Measurements from ENCODE around the gene CD300LG. TPM values are rescaled to one million over a fixed set of nuclear protein-coding genes. Genes with fewer than 3 reads are reported as not detected.

Gene CD300LG
- total RNA-seq, 1 experiment from 2014 or later, result not detected

DNA sequence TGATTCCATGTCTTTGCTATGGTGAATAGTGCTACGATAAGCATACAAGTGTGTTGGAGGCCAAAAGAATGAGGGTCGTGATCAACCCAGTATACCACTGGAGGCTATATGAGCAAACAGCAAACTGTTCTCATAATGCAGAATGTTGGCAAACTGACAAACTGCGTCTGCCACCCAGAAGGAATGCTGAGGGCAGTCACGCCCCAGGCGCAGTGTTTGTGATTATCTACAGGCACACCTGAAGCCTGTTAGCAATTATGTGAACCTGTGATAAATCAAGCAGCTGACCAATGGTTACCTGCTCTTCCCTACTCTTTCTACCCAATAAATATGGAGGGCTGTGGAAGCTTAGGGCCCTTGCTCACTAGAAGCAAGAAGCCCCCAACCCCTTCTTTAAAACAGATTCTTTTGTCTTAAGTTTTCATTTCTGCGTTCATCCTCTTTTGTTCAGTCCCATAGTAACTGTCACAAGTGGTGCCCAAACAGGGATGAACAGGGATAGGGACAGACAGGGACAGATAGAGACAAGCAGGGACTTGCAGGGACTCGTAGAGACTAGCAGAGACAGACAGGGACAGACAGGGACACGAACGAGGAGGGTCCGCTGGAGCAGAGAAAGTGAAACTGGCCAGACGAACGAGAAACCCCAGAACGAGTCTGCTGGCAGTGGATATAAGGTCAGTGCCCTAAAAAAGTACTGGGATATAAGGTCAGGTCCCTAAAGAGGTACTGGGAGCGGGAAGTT, 25.1 kb downstream of the CD300LG start:
- DNase-seq, result peak; percentile 61 to 70
- TF ChIP-seq, protein P1, sequence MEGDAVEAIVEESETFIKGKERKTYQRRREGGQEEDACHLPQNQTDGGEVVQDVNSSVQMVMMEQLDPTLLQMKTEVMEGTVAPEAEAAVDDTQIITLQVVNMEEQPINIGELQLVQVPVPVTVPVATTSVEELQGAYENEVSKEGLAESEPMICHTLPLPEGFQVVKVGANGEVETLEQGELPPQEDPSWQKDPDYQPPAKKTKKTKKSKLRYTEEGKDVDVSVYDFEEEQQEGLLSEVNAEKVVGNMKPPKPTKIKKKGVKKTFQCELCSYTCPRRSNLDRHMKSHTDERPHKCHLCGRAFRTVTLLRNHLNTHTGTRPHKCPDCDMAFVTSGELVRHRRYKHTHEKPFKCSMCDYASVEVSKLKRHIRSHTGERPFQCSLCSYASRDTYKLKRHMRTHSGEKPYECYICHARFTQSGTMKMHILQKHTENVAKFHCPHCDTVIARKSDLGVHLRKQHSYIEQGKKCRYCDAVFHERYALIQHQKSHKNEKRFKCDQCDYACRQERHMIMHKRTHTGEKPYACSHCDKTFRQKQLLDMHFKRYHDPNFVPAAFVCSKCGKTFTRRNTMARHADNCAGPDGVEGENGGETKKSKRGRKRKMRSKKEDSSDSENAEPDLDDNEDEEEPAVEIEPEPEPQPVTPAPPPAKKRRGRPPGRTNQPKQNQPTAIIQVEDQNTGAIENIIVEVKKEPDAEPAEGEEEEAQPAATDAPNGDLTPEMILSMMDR (conservative IDR thresholded peaks at IDR 0.05), result no peak
- Histone ChIP-seq H3K4me3 (peak overlapping the region; percentile 52; the same call in 1 of the 2 replicates), H3K4me1 (replicated peaks; ENCODE audit: insufficient read depth) (peaks cover 15% of the 10 kb centered on the region), H3K9me2 (ENCODE audit: insufficient read depth) (no peaks in the 10 kb centered on the region), H3F3A (ENCODE audit: insufficient read depth, low read depth) (no peaks in the 10 kb centered on the region), H3K27ac (no peak overlapping the region), H3K9me3 (ENCODE audit: insufficient read depth, low read depth) (no peaks in the 10 kb centered on the region; the same call in 1 of the 2 replicates), H3K27me3 (ENCODE audit: insufficient read depth, low read depth) (peaks cover 19% of the 10 kb centered on the region), H3K79me2 (ENCODE audit: low read depth) (no peaks in the 10 kb centered on the region), H3K4me2 (peak overlapping the region; percentile 85), H2AFZ (0 out of 2 replicates have a peak overlapping the region, but pooled peaks have one; percentile 67), H4K20me1 (ENCODE audit: insufficient read depth) (no peaks in the 10 kb centered on the region), H3K36me3 (ENCODE audit: low read depth) (no peaks in the 10 kb centered on the region)
- BruUV-seq (replicated peaks), result no TSS peak
- ChIA-PET CTCF (no interaction called here), POLR2A (ENCODE audit: unreplicated experiment) (no interaction called here)
- intact Hi-C loops (cut with micrococcal nuclease; ENCODE audit: unreplicated experiment), result no loop called here

DNA sequence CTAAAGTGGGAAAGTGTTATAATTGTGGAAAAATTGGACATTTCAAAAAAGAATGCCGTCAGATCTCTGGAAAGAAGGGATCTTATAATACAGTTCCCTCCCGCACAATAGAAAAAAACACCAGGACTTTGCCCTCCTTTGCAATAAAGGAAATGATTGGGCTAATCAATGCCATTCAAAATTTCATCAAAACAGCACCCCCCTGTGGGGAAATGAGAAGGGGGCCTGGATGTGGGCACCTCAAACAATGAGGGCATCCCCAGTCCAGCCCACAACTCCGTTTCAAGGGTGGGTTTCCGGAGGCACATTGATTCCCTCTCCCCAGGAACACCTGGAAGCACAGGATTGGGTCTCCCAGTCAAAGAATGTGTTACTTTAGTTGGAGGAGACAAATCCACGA, 26.1 kb downstream of the CD300LG start:
- Histone ChIP-seq H3K36me3 (ENCODE audit: low read depth) (no peaks in the 10 kb centered on the region), H2AFZ (no peak overlapping the region), H3K4me1 (replicated peaks; ENCODE audit: insufficient read depth) (peaks cover 15% of the 10 kb centered on the region), H3K27ac (no peak overlapping the region), H3K9me3 (ENCODE audit: insufficient read depth, low read depth) (no peaks in the 10 kb centered on the region; the same call in 1 of the 2 replicates), H4K20me1 (ENCODE audit: insufficient read depth) (no peaks in the 10 kb centered on the region), H3K4me3 (no peak overlapping the region), H3K4me2 (no peak overlapping the region), H3F3A (ENCODE audit: insufficient read depth, low read depth) (no peaks in the 10 kb centered on the region), H3K79me2 (ENCODE audit: low read depth) (no peaks in the 10 kb centered on the region), H3K9me2 (ENCODE audit: insufficient read depth) (no peaks in the 10 kb centered on the region), H3K27me3 (ENCODE audit: insufficient read depth, low read depth) (peaks cover 13% of the 10 kb centered on the region)
- intact Hi-C loops (cut with micrococcal nuclease; ENCODE audit: unreplicated experiment), result no loop called here
- no TSS peak for BruUV-seq (replicated peaks)
- CTCF ChIA-PET, result no interaction called here
- no peak for TF ChIP-seq EZH2 (IDR thresholded peaks at IDR 0.05; ENCODE audit: low read depth)
- TF ChIP-seq, protein P1 (conservative IDR thresholded peaks at IDR 0.05), result no peak
- POLR2A ChIA-PET (ENCODE audit: unreplicated experiment), result interaction anchor here (0.6 kb wide), 1 partner anchor 12 kb away, joined by 3 read pairs; no protein-coding TSS in a partner anchor
- DNase-seq, result no peak

DNA sequence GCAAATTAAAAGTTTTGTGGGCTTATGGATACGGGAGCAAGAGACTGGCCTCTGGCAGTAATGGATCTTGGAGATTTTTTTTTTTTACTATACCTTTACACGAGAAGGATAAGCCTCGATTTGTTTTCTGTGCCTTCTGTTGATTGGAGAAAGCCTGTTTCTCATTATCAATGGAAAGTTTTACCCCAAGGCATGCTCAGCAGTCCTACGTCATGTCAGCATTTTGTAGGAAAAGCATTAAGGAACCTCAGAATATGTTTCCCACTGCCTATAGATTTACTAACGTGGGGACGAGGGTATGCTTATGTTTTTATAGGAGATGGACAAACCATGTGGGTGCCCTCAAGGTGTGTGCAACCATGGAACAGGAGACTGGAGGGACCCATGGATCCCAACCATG, 26.8 kb downstream of the CD300LG start:
- DNase-seq, result no peak
- intact Hi-C loops (cut with micrococcal nuclease; ENCODE audit: unreplicated experiment), result no loop called here
- H3K4me3 ChIP-seq, result no peak overlapping the region
- no peaks in the 10 kb centered on the region; the same call in 1 of the 2 replicates for H3K9me3 ChIP-seq (ENCODE audit: insufficient read depth, low read depth)
- H4K20me1 ChIP-seq (ENCODE audit: insufficient read depth), result no peaks in the 10 kb centered on the region
- TF ChIP-seq, protein P1 (conservative IDR thresholded peaks at IDR 0.05), result no peak
- TF ChIP-seq EZH2 (IDR thresholded peaks at IDR 0.05; ENCODE audit: low read depth), result no peak
- peaks cover 15% of the 10 kb centered on the region for H3K4me1 ChIP-seq (replicated peaks; ENCODE audit: insufficient read depth)
- no peak overlapping the region for H2AFZ ChIP-seq
- no peaks in the 10 kb centered on the region for H3K9me2 ChIP-seq (ENCODE audit: insufficient read depth)
- ChIA-PET CTCF (no interaction called here), POLR2A (ENCODE audit: unreplicated experiment) (no interaction called here)
- H3K4me2 ChIP-seq, result no peak overlapping the region
- H3K27ac ChIP-seq, result no peak overlapping the region
- no peaks in the 10 kb centered on the region for H3K36me3 ChIP-seq (ENCODE audit: low read depth)
- peaks cover 9% of the 10 kb centered on the region for H3K27me3 ChIP-seq (ENCODE audit: insufficient read depth, low read depth)
- no TSS peak for BruUV-seq (replicated peaks)
- no peaks in the 10 kb centered on the region for H3F3A ChIP-seq (ENCODE audit: insufficient read depth, low read depth)
- no peaks in the 10 kb centered on the region for H3K79me2 ChIP-seq (ENCODE audit: low read depth)
